Endodermal cell (in vitro differentiated cells): ENCODE results near the gene PLCB4. TPM values are rescaled to one million over a fixed set of nuclear protein-coding genes. Genes with fewer than 3 reads are reported as not detected.

Source experiments
- DNase-seq: peaks from one replicate; pipeline ENCODE4 v3.0.0-alpha.2; 2017
- H3K27ac ChIP-seq: 2 replicates; pipeline ENCODE4 v1.5.1; 2013; ENCODE audit warnings: mild to moderate bottlenecking, low read depth, low read length, moderate library complexity
- H3K27me3 ChIP-seq: 2 replicates; pipeline ENCODE4 v1.6.1; 2013; ENCODE audit warnings: mild to moderate bottlenecking, low read length, moderate library complexity; ENCODE audit not compliant: insufficient read depth, control insufficient read depth, poor library complexity, severe bottlenecking
- H3K36me3 ChIP-seq: 2 replicates; pipeline ENCODE4 v1.7.0; 2013; ENCODE audit warnings: mild to moderate bottlenecking, low read length, moderate library complexity; ENCODE audit not compliant: control insufficient read depth, insufficient read depth
- H3K4me1 ChIP-seq: one replicate; pipeline ENCODE4 v1.7.0; 2013; ENCODE audit warnings: low read length; ENCODE audit not compliant: control insufficient read depth, insufficient read depth
- H3K4me3 ChIP-seq: 2 replicates; pipeline ENCODE4 v1.5.1; 2013; ENCODE audit warnings: mild to moderate bottlenecking, low read length, moderate library complexity
- H3K9ac ChIP-seq: 2 replicates; pipeline ENCODE4 v1.6.1; 2013; ENCODE audit warnings: mild to moderate bottlenecking, low read length, moderate library complexity; ENCODE audit not compliant: poor library complexity, severe bottlenecking; ENCODE audit errors: extremely low read depth
- H3K9me3 ChIP-seq: 2 replicates; pipeline ENCODE4 v1.6.1; 2013; ENCODE audit warnings: mild to moderate bottlenecking, low read length, moderate library complexity; ENCODE audit not compliant: control insufficient read depth
- H3K27ac Mint-ChIP-seq: 2 replicates; pipeline ENCODE4 v1.8.0; 2020; ENCODE audit warnings: mixed read lengths
- H3K27me3 Mint-ChIP-seq: 2 replicates; pipeline ENCODE4 v1.8.0; 2021; ENCODE audit warnings: mild to moderate bottlenecking, mixed read lengths; ENCODE audit not compliant: insufficient read depth
- H3K36me3 Mint-ChIP-seq: 2 replicates; pipeline ENCODE4 v1.8.0; 2020; ENCODE audit warnings: low read depth, mixed read lengths
- H3K4me1 Mint-ChIP-seq: 2 replicates; pipeline ENCODE4 v1.8.0; 2020; ENCODE audit warnings: mixed read lengths
- H3K4me3 Mint-ChIP-seq: 2 replicates; pipeline ENCODE4 v1.8.0; 2020; ENCODE audit warnings: mild to moderate bottlenecking, moderate library complexity, mixed read lengths
- H3K9me3 Mint-ChIP-seq: 2 replicates; pipeline ENCODE4 v1.8.0; 2020; ENCODE audit warnings: mild to moderate bottlenecking, mixed read lengths
- WGBS, 2 experiments: methylation state at CpG; one replicate each; pipeline versions ENCODE4 v1.1.5 to v1.1.7; 2013; ENCODE audit warnings: missing lambda C conversion rate in 2 of 2, mixed read lengths in 1 of 2; ENCODE audit not compliant: insufficient coverage in 1 of 2, insufficient read length in 1 of 2; 5-methylcytosine and 5-hydroxymethylcytosine counted together
- total RNA-seq, 2 donors: library from RNA; stranded (reverse); fragmentation: NEBNext Ultra II Directional in 1 of 2; extraction: Animal tissue kit (Norgen Biotek cat#: 25700) in 1 of 2; gene quantifications; 2 replicates in 1 of 2; 3 replicates in 1 of 2; pipeline ENCODE4 v1.2.1, GENCODE V29; 2021
- TF ChIP-seq, protein P1 (sequence below): fragments of 200-600 bp; sonication (generic); conservative IDR thresholded peaks from 2 replicates; pipeline ENCODE4 v1.5.0; 2021; ENCODE audit warnings: antibody characterized with exemption, mild to moderate bottlenecking

The PLCB4 gene
- total RNA-seq, 2 donors from 2014 or later, result 14.4 to 14.6 TPM

DNA sequence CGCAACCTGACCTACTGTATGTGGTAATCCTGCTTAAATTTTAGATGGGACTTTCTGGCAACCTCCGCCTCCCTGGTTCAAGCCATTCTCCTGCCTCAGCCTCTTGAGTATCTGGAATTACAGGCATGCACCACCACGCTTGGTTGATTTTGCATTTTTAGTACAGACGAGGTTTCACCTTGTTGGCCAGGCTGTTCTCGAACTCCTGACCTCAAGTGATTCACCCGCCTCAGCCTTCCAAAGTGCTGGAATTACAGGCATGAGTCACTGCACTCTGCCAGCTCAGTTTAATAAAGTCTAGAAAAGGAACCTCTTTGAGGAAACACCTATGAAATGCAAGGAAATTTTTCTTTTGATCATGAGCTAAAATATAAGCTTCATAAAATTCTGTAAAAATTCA, 9.0 kb upstream of the PLCB4 start:
- H3K9me3 Mint-ChIP-seq, result no peaks in the 10 kb centered on the region
- 93 to 94% methylated on average over 6 of the region's 6 CpGs for WGBS, 2 experiments
- Histone ChIP-seq H3K9me3 (no peaks in the 10 kb centered on the region), H3K36me3 (no peaks in the 10 kb centered on the region), H3K27ac (no peak overlapping the region), H3K27me3 (no peaks in the 10 kb centered on the region), H3K9ac (no peak overlapping the region), H3K4me3 (no peak overlapping the region), H3K4me1 (no peaks in the 10 kb centered on the region)
- no peaks in the 10 kb centered on the region for H3K27me3 Mint-ChIP-seq
- H3K4me3 Mint-ChIP-seq, result no peak overlapping the region
- H3K4me1 Mint-ChIP-seq, result no peaks in the 10 kb centered on the region
- TF ChIP-seq, protein P1, sequence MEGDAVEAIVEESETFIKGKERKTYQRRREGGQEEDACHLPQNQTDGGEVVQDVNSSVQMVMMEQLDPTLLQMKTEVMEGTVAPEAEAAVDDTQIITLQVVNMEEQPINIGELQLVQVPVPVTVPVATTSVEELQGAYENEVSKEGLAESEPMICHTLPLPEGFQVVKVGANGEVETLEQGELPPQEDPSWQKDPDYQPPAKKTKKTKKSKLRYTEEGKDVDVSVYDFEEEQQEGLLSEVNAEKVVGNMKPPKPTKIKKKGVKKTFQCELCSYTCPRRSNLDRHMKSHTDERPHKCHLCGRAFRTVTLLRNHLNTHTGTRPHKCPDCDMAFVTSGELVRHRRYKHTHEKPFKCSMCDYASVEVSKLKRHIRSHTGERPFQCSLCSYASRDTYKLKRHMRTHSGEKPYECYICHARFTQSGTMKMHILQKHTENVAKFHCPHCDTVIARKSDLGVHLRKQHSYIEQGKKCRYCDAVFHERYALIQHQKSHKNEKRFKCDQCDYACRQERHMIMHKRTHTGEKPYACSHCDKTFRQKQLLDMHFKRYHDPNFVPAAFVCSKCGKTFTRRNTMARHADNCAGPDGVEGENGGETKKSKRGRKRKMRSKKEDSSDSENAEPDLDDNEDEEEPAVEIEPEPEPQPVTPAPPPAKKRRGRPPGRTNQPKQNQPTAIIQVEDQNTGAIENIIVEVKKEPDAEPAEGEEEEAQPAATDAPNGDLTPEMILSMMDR, result no peak
- H3K36me3 Mint-ChIP-seq, result no peaks in the 10 kb centered on the region
- no peak for DNase-seq
- H3K27ac Mint-ChIP-seq, result no peak overlapping the region

DNA sequence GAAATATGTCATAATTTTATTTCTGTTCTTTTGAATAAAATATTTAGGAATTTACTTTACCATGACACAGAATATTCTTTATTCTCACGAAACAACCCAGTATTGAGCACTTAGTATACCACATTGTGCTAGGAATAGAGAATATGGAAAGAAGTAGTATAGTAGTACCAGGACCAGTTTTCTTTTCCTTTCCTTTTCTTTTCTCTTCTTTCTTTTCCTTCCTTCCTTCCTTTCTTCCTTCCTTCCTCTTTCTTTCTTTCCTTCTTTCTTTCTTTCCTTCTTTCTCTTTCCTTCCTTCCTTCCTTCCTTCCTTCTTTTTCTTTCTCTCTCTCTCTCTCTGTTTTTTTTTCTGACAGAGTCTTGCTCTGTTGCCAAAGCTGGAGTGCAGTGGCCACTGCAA, 7.5 kb upstream of the PLCB4 start:
- Histone ChIP-seq H3K27me3 (no peaks in the 10 kb centered on the region), H3K4me3 (no peak overlapping the region), H3K27ac (no peak overlapping the region), H3K9me3 (no peaks in the 10 kb centered on the region), H3K4me1 (no peaks in the 10 kb centered on the region), H3K36me3 (no peaks in the 10 kb centered on the region), H3K9ac (no peak overlapping the region)
- Mint-ChIP-seq H3K27ac (no peak overlapping the region), H3K27me3 (no peaks in the 10 kb centered on the region), H3K4me3 (no peak overlapping the region), H3K4me1 (no peaks in the 10 kb centered on the region), H3K9me3 (no peaks in the 10 kb centered on the region), H3K36me3 (no peaks in the 10 kb centered on the region)
- TF ChIP-seq, protein P1, result no peak
- no CpG with 5 or more reads among the region's 1 CpG for WGBS, 2 experiments
- no peak for DNase-seq

DNA sequence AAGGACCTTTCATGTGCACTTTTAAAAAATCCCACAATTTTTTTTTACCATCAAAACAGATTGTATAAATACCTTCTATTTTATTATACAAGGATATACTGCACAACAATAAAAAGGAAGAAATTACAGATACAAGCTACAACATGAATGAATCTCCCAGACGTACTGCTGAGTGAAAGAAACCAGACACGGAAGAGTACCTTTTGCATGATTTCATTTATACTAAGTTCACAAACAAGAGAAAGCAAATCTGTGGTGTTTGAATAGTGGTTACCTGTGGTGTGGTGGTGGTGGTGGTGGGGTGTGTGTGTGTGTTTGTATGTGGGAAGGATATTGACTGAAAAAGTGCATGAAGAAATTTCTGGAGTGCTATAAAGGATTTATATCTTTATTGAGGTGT, 6.8 kb upstream of the PLCB4 start:
- TF ChIP-seq, protein P1, result no peak
- Mint-ChIP-seq H3K27ac (no peak overlapping the region), H3K27me3 (no peaks in the 10 kb centered on the region), H3K4me3 (no peak overlapping the region), H3K9me3 (no peaks in the 10 kb centered on the region), H3K4me1 (no peaks in the 10 kb centered on the region), H3K36me3 (no peaks in the 10 kb centered on the region)
- no peak overlapping the region for H3K27ac ChIP-seq
- H3K36me3 ChIP-seq, result no peaks in the 10 kb centered on the region
- 77% methylated on average over 2 of the region's 2 CpGs; no CpG with 5 or more reads in 1 of the 2 experiments for WGBS, 2 experiments
- no peak overlapping the region for H3K4me3 ChIP-seq
- no peaks in the 10 kb centered on the region for H3K9me3 ChIP-seq
- no peaks in the 10 kb centered on the region for H3K4me1 ChIP-seq
- H3K27me3 ChIP-seq, result no peaks in the 10 kb centered on the region
- H3K9ac ChIP-seq, result no peak overlapping the region
- no peak for DNase-seq
